Ovary (tissue), 9 donors: ENCODE results near the gene RALB. TPM values are rescaled to one million over a fixed set of nuclear protein-coding genes. Genes with fewer than 3 reads are reported as not detected.

Experiments used
- DNase-seq, 5 donors: peaks; one replicate each; pipeline ENCODE4 v3.0.0-alpha.2; 2019 to 2020
- H3K27ac ChIP-seq, 2 donors: fragments of 200-600 bp; one replicate each; pipeline versions ENCODE4 v1.5.1 to v1.8.0; 2019 to 2022
- H3K27me3 ChIP-seq: fragments of 200-600 bp; one replicate; pipeline ENCODE4 v1.8.0; 2022
- H3K36me3 ChIP-seq: fragments of 200-600 bp; sonication (generic); one replicate; pipeline ENCODE4 v1.5.1; 2019
- H3K4me1 ChIP-seq: one replicate; pipeline ENCODE4 v1.8.1; 2013; ENCODE audit warnings: mild to moderate bottlenecking, moderate library complexity; ENCODE audit not compliant: insufficient read depth
- H3K4me3 ChIP-seq: fragments of 200-600 bp; sonication (generic); one replicate; pipeline ENCODE4 v1.5.1; 2017
- H3K9me3 ChIP-seq, 2 donors: fragments of 200-600 bp in 1 of 2; sonication (generic) in 1 of 2; one replicate each; pipeline versions ENCODE4 v1.5.1 to v1.8.1; 2013 to 2019; ENCODE audit warnings: mild to moderate bottlenecking in 1 of 2, moderate library complexity in 1 of 2
- EP300 ChIP-seq: sonication (generic); formaldehyde crosslinking; IDR thresholded peaks from one replicate; pipeline ENCODE4 v1.6.1; 2017; ENCODE audit warnings: antibody characterized with exemption
- POLR2A ChIP-seq: fragments of 450-650 bp; IDR thresholded peaks from one replicate; pipeline ENCODE4 v1.6.1; 2017; ENCODE audit warnings: antibody characterized with exemption, mild to moderate bottlenecking, moderate library complexity
- WGBS, 3 donors: extraction: QIAGEN DNeasy Blood & Tissue Kit in 1 of 3; methylation state at CpG; one replicate each; pipeline versions ENCODE4 v1.1.5 to v1.1.7; 2013 to 2017; 5-methylcytosine and 5-hydroxymethylcytosine counted together
- intact Hi-C, 4 donors: fragments of 100-400 bp; cut with DNase I; formaldehyde crosslinking; loops; one replicate each; pipeline versions ENCODE4 v1.11.0 to v1.15.1; 2022 to 2023
- polyA plus RNA-seq, 2 donors: library from polyadenylated mRNA; stranded (reverse); fragments of 200-250 nt in 1 of 2; fragments of 350-450 nt in 1 of 2; fragmentation: Illumina TruSeq in 1 of 2; extraction: RNeasy Lipid Tissue Mini Kit (QIAGEN cat#74804) in 1 of 2; gene quantifications; one replicate each; pipeline ENCODE4 v1.2.3, GENCODE V29; 2013 to 2014
- small RNA-seq: library from RNA; depleted of rRNA; stranded (forward); fragments of <200 nt; gene quantifications from one replicate; pipeline ENCODE3, GENCODE V24; 2016
- total RNA-seq, 7 donors: library from RNA; depleted of rRNA in 2 of 7; stranded (reverse); fragments of >200 nt in 2 of 7; fragmentation: NEBNext Ultra II Directional in 3 of 7; extraction: Animal tissue kit (Norgen Biotek cat#: 25700) in 3 of 7; gene quantifications; one replicate each; pipeline versions ENCODE4 v1.1.0 to v1.2.4, GENCODE V29; 2016 to 2023
- TF ChIP-seq, protein P1 (sequence below), 3 donors: fragments of 450-650 bp in 2 of 3; fragments of 200-600 bp in 1 of 3; IDR thresholded peaks; one replicate each; pipeline versions ENCODE4 v1.5.1 to v1.8.0; 2016 to 2022; ENCODE audit warnings: antibody characterized with exemption in 3 of 3, mild to moderate bottlenecking in 1 of 3
- donor health status: DM: no; HTN: no; CAD: no; lungs with moderate emphysema.
- donor health status: DM: no; HTN: no; CAD: no.
- donor health status: Bipolar disorder and iron deficiency.
- donor health status: DM: yes; HTN: yes; CAD: no.
- donor health status: DM: no; HTN: no; CAD: no.
- donor health status: DM: yes; HTN: yes; CAD: no.

Gene RALB
- total and polyA plus RNA-seq, 9 donors = 18.2 to 92.7 (median 34.9) TPM

DNA sequence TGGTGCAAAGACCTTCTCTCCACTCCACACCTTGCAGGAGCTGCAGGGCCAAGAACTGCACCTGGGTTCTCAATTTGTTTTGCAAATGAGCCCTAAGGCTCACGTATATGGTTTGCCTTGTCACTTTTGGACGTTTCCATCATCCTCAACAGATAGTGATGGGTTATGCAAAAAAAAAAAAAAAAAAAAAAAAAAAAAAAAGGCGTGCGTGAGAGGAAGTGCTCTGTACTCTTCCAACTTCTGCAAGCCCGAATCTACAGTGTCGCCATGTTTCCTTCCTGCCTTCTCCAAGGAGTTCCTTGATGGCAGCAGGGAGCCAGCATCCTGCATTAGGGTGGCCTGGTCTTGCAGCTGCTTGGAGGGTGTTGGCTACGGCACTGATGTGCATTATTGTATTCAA lies 89.3 kb downstream of the RALB start:
- no peaks in the 10 kb centered on the region for H3K27me3 ChIP-seq
- no peak for DNase-seq
- intact Hi-C loops = loop anchor here in 3 of 4 donors (2.0 to 10.0 kb wide), 6 partner anchors 183 to 745 kb away; no protein-coding TSS in a partner anchor
- WGBS, 3 donors = 67 to 78% (median 68%) methylated on average over 7 of the region's 7 CpGs
- H3K4me3 ChIP-seq = no peak overlapping the region
- no peaks in the 10 kb centered on the region for H3K9me3 ChIP-seq
- H3K27ac ChIP-seq = no peak overlapping the region
- H3K36me3 ChIP-seq = no peaks in the 10 kb centered on the region
- TF ChIP-seq EP300 (no peak), POLR2A (no peak)
- TF ChIP-seq, protein P1, sequence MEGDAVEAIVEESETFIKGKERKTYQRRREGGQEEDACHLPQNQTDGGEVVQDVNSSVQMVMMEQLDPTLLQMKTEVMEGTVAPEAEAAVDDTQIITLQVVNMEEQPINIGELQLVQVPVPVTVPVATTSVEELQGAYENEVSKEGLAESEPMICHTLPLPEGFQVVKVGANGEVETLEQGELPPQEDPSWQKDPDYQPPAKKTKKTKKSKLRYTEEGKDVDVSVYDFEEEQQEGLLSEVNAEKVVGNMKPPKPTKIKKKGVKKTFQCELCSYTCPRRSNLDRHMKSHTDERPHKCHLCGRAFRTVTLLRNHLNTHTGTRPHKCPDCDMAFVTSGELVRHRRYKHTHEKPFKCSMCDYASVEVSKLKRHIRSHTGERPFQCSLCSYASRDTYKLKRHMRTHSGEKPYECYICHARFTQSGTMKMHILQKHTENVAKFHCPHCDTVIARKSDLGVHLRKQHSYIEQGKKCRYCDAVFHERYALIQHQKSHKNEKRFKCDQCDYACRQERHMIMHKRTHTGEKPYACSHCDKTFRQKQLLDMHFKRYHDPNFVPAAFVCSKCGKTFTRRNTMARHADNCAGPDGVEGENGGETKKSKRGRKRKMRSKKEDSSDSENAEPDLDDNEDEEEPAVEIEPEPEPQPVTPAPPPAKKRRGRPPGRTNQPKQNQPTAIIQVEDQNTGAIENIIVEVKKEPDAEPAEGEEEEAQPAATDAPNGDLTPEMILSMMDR (IDR thresholded peaks at IDR 0.05) = no peak
- peaks cover 10% of the 10 kb centered on the region for H3K4me1 ChIP-seq

- Histone ChIP-seq H3K9me3 (no peaks in the 10 kb centered on the region), H3K27ac (no peak overlapping the region), H3K4me1 (peaks cover 10% of the 10 kb centered on the region), H3K27me3 (no peaks in the 10 kb centered on the region), H3K36me3 (no peaks in the 10 kb centered on the region), H3K4me3 (no peak overlapping the region)
- intact Hi-C loops = loop anchor here in 3 of 4 donors (2.0 to 10.0 kb wide), 6 partner anchors 182 to 745 kb away; no protein-coding TSS in a partner anchor
- TF ChIP-seq POLR2A = no peak
- TF ChIP-seq, protein P1 (IDR thresholded peaks at IDR 0.05) = no peak
- TF ChIP-seq EP300 = no peak
- no peak for DNase-seq
- 26 to 32% (median 28%) methylated on average over 7 of the region's 7 CpGs for WGBS, 3 donors
These were observed 89.8 kb downstream of the RALB start for GRCh38 chr2:120342446-120342845.

DNA sequence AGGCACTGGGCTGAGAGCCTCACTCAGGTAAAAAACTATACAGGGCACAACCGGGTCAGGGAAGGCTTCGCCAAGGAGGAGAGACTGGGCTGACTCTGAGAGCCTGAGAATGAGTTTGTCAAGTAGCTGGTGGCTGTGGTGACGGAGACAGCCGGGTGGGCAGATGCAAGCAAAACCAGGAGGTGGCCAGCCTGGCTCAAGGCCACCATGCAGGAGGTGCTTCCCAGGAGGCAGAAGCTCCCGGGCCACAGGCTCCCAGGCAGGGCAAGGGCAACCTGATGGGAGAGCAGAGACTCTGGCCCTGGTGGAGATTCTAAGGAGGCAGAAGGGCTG lies 90.4 kb downstream of the RALB start:
- TF ChIP-seq, protein P1 (IDR thresholded peaks at IDR 0.05) = no peak
- TF ChIP-seq EP300 = no peak
- no peak for TF ChIP-seq POLR2A
- no peaks in the 10 kb centered on the region for H3K36me3 ChIP-seq
- peaks cover 10% of the 10 kb centered on the region for H3K4me1 ChIP-seq
- no peak overlapping the region for H3K4me3 ChIP-seq
- no peak for DNase-seq
- H3K9me3 ChIP-seq = no peaks in the 10 kb centered on the region
- H3K27ac ChIP-seq = no peak overlapping the region
- 18 to 27% (median 20%) methylated on average over 5 of the region's 5 CpGs for WGBS, 3 donors
- H3K27me3 ChIP-seq = no peaks in the 10 kb centered on the region
- intact Hi-C loops = loop anchor here in 3 of 4 donors (1.0 to 10.0 kb wide), 7 partner anchors 182 to 744 kb away; no protein-coding TSS in a partner anchor

GRCh38 chr2:120343433-120344105 lies 90.9 kb downstream of the RALB start:
- H3K9me3 ChIP-seq = no peaks in the 10 kb centered on the region
- peak; percentile 65 to 84 (median 79) for DNase-seq
- intact Hi-C loops = loop anchor here (1.0 to 10.0 kb wide), 8 partner anchors 181 to 744 kb away; no protein-coding TSS in a partner anchor
- TF ChIP-seq POLR2A = no peak
- TF ChIP-seq, protein P1 (IDR thresholded peaks at IDR 0.05) = peak; percentile 58 to 90 (median 77)
- no peak overlapping the region for H3K27ac ChIP-seq
- H3K4me1 ChIP-seq = peaks cover 10% of the 10 kb centered on the region
- no peaks in the 10 kb centered on the region for H3K36me3 ChIP-seq
- 7 to 9% (median 7%) methylated on average over 42 to 43 of the region's 43 CpGs for whole genome bisulfite sequencing, 3 donors
- H3K27me3 ChIP-seq = no peaks in the 10 kb centered on the region
- H3K4me3 ChIP-seq = peak overlapping the region; percentile 20

Small RNA genes within 50 kb of the gene (small RNA-seq; reads per million reads assigned to genes)
- not detected for gene MTND4LP14

Other genes starting within 250 kb of the RALB start
- 10 to 100 TPM; 20.5 to 39.5 (median 27.6) TPM for gene EPB41L5, start 239.8 kb upstream of the RALB start, total RNA-seq
- 10 to 100 TPM in 1 of 2 donors, 1 to 10 TPM in 1; 9.3 to 14.7 TPM for gene EPB41L5, start 239.8 kb upstream of the RALB start, polyA plus RNA-seq
- 10 to 100 TPM; 10.9 to 26.0 (median 14.5) TPM for gene TMEM185B, start 29.5 kb upstream of the RALB start, total RNA-seq
- 10 to 100 TPM in 1 of 2 donors, 1 to 10 TPM in 1; 6.4 to 22.6 TPM for gene TMEM185B, start 29.5 kb upstream of the RALB start, polyA plus RNA-seq
- gene INHBB, start 93.3 kb downstream of the RALB start, total RNA-seq = 1 to 10 TPM; 1.1 to 4.8 (median 3.5) TPM
- gene INHBB, start 93.3 kb downstream of the RALB start, polyA plus RNA-seq = 1 to 10 TPM; 4.8 to 6.9 TPM